HG02798 (cell line): ENCODE data around the gene TMEM178A.
"Not testable (repeated sequence)": the region's sequence is repeated elsewhere in the genome, so short reads cannot be mapped to it uniquely, and the experiment has no call there.

ENCODE experiments used
- ATAC-seq: cut with Tn5 transposase; IDR thresholded peaks from one replicate; pipeline ENCODE4 v1.9.1; 2021; ENCODE audit warnings: mild to moderate bottlenecking; ENCODE audit not compliant: unreplicated experiment, poor library complexity

TMEM178A gene

DNA sequence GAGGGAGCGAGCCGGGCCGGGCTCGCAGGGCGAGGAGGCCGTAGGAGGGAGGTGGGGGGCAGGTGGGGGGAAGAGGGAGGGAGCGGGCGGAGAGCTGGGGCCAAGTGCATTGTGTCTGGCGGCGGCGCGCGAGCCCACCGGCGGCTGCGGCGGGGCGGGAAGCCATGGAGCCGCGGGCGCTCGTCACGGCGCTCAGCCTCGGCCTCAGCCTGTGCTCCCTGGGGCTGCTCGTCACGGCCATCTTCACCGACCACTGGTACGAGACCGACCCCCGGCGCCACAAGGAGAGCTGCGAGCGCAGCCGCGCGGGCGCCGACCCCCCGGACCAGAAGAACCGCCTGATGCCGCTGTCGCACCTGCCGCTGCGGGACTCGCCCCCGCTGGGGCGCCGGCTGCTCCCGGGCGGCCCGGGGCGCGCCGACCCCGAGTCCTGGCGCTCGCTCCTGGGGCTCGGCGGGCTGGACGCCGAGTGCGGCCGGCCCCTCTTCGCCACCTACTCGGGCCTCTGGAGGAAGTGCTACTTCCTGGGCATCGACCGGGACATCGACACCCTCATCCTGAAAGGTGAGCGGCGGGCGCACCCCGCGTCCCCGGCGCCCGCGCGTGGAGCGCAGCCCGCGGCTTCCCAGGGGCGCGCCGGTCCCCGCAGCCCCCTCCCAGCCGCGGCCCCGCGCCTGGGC is at the start of gene TMEM178A:
Gene TMEM178A (plus strand): TSS at position 107 of the 680 bp plus-strand sequence. CDS start 58 bp downstream, at position 165.
- ATAC-seq, result no peak

DNA sequence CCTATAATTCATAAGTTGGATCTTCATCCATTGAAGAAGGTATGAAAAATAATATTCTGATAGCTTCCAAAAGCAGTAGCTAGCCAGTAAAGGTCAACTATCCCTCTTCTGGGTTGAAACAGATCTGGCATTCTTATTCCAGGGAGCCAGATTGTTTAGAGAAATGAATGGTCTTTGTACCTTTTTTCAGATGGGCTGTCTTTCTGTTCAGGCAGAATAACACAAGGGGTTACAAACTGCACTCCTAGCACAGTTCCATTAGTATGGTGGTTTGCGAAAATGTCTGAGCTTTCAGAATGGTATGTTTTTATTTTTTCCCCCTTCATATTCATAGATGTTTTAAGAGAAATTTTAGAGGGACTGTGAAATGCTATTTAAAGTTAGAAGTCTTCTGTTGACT is 47.5 kb upstream of the TMEM178A start:
- ATAC-seq, result no peak

- no peak for ATAC-seq
Observed at GRCh38 chr2:39618736-39619135, 47.0 kb upstream of the TMEM178A start.

- ATAC-seq, result no peak
Observed at GRCh38 chr2:39620067-39620466, 45.6 kb upstream of the TMEM178A start.

DNA sequence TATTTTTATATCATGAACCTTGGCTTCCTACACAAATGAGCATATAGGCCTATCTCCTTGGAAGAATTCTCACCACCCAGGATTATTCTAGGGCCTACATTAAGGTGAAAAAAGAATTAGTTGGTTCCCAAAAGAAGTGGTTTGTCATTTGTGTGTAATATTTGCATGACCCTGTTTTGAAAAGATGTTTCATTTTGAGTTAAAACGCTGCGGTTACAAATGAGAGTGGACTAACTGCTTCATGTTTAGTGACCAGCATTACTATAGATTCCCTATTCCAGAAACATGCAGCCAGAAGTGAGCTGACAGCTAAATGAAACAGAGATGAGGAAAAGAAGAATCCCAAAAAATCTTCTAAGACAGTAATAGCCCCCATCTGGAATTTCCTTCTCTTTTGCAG is 44.1 kb upstream of the TMEM178A start:
- no peak for ATAC-seq

DNA sequence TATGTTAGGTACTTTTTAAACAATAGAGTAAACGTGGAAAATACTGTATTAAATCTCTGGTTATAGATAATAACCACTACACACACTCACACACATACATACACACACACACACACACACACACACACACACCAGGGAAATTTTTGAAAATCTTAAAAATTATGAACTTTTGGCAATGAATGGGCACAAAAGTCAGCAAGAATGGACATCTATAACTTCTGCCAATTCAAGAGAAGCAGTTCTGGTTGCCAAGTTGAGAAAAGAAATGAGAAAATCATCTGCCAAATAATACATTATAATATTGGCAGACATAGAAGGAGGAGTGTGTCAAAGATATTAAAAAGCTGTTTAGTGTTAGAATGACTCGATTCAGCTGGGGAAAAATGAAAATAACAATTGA is 42.9 kb upstream of the TMEM178A start:
- no peak for ATAC-seq

DNA sequence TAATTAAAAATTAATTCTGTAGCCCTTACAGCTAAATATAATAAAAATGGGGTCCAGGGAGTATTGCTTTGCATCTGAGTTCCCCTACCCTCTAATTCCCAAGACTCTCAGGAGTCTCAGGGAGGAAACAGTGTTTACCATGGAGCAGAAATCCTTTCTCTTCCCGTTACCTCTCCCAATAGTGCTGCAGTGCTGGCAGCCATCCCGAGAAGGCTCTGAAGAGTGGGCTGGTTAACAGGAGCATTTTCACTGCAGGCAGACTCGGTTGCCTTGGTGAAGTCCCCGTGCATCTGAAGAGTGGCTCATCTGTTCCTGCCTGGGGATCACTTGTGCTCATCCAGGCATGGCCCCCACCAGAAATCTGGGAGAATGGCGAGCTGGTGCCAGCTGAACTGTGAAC is 41.8 kb upstream of the TMEM178A start:
- ATAC-seq, result no peak

- ATAC-seq, result no peak
Observed at GRCh38 chr2:39625193-39625926, 40.4 kb upstream of the TMEM178A start.

GRCh38 chr2:39625927-39626270 is 39.8 kb upstream of the TMEM178A start:
- no peak for ATAC-seq

- ATAC-seq, result not testable (repeated sequence)
Observed at GRCh38 chr2:39628346-39628745, 37.4 kb upstream of the TMEM178A start.

DNA sequence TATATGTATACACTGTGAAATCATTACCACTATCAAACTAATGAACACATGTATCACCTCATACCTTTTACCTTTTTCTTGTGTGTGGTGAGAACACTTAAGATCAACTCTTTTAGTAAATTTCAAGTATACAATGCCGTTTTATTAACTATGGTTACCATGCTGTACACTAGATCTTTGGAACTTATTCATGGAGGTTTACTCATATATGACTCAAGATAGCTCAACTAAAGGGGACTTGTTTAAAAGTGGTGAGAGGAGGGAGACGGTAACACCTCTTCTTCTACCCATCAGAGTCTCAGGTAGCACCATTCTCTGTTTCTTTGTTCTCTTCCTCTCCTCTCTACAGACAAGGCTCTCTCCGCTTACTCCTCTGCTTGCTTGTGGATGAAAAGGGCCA is 36.1 kb upstream of the TMEM178A start:
- no peak for ATAC-seq

- ATAC-seq, result no peak
Observed at GRCh38 chr2:39631256-39631655, 34.5 kb upstream of the TMEM178A start.

GRCh38 chr2:39631718-39632117 is 34.0 kb upstream of the TMEM178A start:
- no peak for ATAC-seq

DNA sequence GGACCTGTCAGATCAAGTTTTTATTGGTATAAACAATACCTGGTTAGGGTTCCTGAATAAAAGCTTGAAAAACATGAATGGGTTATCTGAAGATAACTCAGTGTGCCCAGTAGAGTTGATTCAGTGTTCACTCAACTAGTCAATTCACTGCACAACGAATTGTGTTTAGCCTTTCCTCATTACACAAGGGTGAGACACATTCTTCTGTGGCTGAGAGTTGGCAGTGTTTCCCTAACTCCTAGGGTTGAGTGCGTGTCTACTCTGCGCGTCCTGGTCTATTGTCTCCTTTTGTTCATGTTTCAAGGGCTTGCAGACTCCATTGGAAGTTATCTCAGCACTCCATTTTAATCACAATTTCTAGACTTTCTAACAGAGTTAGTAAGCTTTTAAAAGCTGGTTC is 32.8 kb upstream of the TMEM178A start:
- ATAC-seq, result no peak

GRCh38 chr2:39636306-39636705 is 29.4 kb upstream of the TMEM178A start:
- no peak for ATAC-seq

- ATAC-seq, result no peak
Observed at GRCh38 chr2:39638581-39638980, 27.1 kb upstream of the TMEM178A start.

DNA sequence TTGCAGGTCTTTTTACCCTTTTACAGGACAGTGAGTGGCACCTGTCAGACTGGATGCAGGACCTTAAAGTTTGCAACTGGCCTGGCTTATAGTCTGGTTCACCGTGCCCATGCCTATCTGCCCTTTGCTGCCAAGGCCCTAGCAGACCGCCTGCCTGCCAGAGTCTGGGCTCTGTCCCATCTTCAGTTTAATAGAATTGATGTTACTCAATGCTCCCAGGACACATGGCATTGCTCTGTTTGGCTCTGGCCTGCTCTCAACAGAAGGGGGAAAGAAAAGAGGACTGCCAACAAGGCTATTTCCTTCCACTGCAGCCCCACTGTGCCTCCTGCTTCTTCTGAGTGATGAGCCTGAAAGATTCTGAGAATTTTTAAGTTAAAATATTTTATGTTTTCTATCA is 25.6 kb upstream of the TMEM178A start:
- no peak for ATAC-seq

DNA sequence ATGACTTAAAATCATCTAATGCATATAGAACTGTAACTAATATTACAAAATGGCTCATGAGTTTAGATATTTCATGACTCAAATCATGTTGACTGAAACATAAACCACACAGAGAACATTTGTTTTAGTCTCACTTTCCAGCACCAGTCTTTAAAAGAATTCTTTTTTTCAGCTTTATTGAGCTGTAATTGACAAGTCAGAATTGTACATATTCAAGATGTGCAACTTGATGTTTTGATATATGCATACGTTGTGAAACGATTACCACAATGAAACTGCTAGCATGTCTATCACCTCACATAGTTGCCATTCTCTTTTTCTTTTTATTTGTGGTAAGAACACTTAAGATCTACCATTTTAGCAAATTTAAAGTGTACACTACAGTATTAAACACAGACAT is 25.0 kb upstream of the TMEM178A start:
- no peak for ATAC-seq

GRCh38 chr2:39641635-39642034 is 24.1 kb upstream of the TMEM178A start:
- ATAC-seq, result no peak

GRCh38 chr2:39642051-39642718 is 23.5 kb upstream of the TMEM178A start:
- no peak for ATAC-seq

GRCh38 chr2:39645826-39646225 is 19.9 kb upstream of the TMEM178A start:
- ATAC-seq, result no peak

GRCh38 chr2:39646267-39646666 is 19.4 kb upstream of the TMEM178A start:
- ATAC-seq, result no peak
